HG03558 (cell line): ENCODE measurements around the gene DOP1A.

ENCODE experiments used
- ATAC-seq: cut with Tn5 transposase; IDR thresholded peaks from one replicate; pipeline ENCODE4 v1.9.1; 2021; ENCODE audit warnings: moderate number of reproducible peaks; ENCODE audit not compliant: unreplicated experiment; ENCODE audit errors: extremely low read depth

Gene DOP1A

GRCh38 chr6:83192871-83193746 is 125.6 kb downstream of the DOP1A start, which contains the start of the genes PGM3 and RWDD2A:
Gene PGM3, minus strand, starts transcription at chr6:83193265. Its CDS starts 2,253 bp downstream, at chr6:83191012.
Gene RWDD2A, plus strand, starts transcription at chr6:83193357. Its CDS starts 1,095 bp downstream, at chr6:83194452.
- peak; percentile 95 for ATAC-seq

DNA sequence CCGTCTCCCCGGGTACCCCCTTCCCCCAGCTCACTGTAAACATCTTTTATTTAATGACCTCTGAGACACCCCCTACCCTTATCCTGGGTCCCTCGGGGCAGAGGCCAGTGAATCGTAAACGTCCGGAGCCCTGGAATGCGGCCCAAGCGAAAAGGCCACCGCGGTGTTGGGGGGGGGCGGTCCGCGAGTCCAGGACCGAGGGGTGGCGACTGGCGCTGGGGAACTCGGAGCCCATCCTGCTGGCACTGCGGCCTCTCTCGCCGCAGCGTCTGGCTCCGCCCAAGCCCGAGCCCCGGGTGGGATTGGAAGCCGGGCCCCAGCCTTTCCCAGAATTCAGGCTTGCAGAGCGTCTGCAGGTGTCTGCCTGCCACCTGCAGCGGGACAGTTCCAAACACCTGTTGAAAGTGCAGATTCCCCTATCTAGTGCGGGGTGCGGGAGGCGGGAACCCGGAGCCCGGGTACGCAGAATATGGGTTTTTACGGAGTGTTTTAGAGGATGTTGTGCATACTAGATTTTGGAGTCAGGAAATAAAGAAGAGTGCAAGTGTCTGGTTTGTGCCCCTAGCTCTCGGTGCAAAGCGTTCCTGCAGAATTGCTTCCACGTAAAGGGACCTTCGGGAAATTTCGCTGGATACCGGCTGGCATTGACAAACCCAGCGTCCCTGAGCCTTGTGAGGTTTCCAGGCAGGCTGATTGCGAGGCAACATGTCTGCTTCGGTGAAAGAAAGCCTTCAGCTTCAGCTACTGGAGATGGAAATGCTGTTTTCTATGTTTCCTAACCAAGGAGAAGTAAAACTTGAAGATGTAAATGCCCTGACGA is 126.5 kb downstream of the DOP1A start:
- ATAC-seq, result no peak

GRCh38 chr6:83198486-83199172 is 131.2 kb downstream of the DOP1A start:
- no peak for ATAC-seq

DNA sequence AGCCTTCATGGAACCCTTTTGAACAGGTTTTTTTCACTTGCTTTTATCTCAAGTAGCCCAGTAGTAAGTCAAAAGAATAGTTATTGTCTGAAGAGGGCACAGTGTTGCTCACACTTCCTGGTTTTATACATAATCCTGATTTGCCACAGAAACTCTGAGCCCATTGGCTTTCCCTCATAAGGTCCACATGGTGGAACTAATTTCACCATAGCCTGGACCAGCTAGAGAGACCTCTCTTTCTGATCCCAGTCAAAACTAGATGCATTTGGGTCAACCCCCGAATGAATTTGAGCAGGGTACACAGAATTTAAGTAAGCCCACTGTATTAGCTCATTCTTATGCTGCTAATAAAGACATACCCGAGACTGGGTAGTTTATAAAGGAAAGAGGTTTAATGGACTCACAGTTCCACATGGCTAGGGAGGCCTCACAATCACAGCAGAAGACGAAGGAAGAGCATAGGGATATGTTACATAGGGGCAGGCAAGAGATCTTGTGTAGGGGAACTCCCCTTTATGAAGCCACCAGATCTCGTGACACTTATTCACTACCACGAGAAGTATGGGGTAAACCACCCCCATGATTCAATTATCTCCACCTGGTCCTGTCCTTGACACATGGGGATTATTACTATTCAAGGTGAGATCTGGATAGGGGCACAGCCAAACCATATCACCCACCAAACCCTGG is 131.8 kb downstream of the DOP1A start:
- no peak for ATAC-seq

GRCh38 chr6:83199863-83200225 is 132.4 kb downstream of the DOP1A start:
- no peak for ATAC-seq

DNA sequence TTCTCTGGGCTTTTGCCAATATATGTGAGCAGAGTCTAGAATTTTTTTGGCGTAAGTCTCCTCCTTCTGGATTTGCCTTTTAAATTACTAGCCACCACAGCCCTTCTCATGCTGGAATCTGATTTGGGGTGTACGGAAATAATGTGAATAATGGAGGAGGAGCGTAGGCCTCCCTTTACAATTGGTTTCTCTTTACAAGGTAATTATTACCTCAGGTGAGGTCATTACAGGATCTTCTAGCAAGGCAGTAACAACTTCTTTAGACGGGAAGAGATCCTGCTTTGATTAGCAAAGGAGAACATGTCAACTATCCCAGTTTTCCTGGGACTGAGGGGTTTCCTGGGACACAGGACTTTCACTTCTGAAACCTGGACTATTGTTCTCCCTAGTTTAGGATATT is 134.6 kb downstream of the DOP1A start:
- ATAC-seq, result no peak

- peak; percentile 98 for ATAC-seq
These were observed 147.9 kb downstream of the DOP1A start for GRCh38 chr6:83215131-83216047.

DNA sequence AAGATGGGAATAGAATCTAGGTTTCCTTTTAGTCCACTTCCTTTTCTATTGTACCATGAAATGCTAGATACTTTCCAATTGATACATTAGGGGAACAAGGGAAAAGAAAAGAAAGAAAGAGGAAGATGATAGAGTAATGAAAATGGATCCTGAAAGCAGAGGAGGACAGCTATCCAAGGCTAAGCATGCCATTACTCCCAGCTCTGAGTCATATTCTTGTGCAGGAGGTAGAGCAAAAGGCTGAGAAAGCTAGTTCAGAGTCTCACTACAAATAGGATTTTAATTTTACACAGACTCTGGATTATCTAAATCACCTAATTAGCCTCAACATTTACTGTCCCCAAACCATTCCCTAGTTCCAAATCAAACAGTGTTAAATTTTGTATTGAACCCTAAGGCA is 149.3 kb downstream of the DOP1A start:
- no peak for ATAC-seq
